ENCODE data around the gene CACNA1C.
A peak's percentile ranks its signal among the peaks of the same experiment; 100 is the strongest.

CACNA1C gene

DNA sequence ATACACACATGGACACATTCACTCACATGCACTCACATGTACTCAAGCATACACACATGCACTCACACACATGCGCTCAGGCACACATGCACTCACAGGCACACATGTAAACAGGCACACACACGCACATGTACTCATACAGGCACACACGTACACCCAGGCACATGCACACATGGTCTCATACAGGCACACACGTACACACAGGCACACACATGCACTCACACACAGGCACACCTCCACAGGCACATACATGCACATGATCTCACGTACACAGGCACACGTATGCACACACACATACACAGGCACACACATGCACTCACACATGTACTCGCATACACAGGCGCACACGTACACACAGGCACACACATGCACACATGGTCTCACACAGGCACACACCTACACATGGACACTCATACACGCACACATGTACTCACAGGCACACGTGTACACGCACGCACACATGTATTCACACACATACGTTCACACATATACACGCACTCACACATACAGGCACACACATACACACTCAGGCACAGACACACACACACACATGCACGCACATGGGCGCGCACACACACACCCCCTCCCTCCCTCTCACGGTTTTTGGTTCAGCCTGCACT lies 138.9 kb downstream of the CACNA1C start:
- no peak overlapping the region for H3K4me3 ChIP-seq (ENCODE audit: low read depth, low read length)
- in situ Hi-C loops (cut with HindIII; ENCODE audit: low pct_ligation_motif_present, low sequenced_read_pairs) = no loop called here
- TF ChIP-seq, protein P1, sequence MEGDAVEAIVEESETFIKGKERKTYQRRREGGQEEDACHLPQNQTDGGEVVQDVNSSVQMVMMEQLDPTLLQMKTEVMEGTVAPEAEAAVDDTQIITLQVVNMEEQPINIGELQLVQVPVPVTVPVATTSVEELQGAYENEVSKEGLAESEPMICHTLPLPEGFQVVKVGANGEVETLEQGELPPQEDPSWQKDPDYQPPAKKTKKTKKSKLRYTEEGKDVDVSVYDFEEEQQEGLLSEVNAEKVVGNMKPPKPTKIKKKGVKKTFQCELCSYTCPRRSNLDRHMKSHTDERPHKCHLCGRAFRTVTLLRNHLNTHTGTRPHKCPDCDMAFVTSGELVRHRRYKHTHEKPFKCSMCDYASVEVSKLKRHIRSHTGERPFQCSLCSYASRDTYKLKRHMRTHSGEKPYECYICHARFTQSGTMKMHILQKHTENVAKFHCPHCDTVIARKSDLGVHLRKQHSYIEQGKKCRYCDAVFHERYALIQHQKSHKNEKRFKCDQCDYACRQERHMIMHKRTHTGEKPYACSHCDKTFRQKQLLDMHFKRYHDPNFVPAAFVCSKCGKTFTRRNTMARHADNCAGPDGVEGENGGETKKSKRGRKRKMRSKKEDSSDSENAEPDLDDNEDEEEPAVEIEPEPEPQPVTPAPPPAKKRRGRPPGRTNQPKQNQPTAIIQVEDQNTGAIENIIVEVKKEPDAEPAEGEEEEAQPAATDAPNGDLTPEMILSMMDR (IDR thresholded peaks at IDR 0.05; ENCODE audit: low read depth, low read length, missing control alignments) = no peak
- DNase-seq = no peak
- H3K27ac ChIP-seq = no peak overlapping the region
- no peaks in the 10 kb centered on the region for H3K36me3 ChIP-seq (replicated peaks)
- no peaks in the 10 kb centered on the region for H3K27me3 ChIP-seq (replicated peaks)

DNA sequence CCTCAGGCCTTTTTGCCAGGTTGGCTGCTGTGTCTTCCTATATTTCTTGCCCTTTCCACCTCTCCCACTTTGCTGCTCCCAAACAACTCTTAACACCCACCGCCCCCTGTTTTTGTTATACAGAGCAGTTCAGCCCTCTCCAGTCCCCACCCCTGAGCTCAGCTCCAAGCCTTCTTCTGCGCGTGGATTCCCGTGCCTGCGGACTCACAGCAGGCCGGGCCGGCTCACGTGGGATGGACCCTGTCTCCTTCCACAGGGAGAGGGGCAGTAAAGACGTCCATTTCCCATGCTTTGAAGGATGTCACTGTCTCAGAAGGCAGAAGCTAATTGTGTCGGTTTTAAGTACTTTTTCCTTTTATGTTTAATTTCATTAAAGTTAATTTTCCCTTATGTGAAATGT lies 139.4 kb downstream of the CACNA1C start:
- H3K36me3 ChIP-seq (replicated peaks) = no peaks in the 10 kb centered on the region
- TF ChIP-seq, protein P1 (IDR thresholded peaks at IDR 0.05; ENCODE audit: low read depth, low read length, missing control alignments) = no peak
- no peak overlapping the region for H3K27ac ChIP-seq
- in situ Hi-C loops (cut with HindIII; ENCODE audit: low pct_ligation_motif_present, low sequenced_read_pairs) = no loop called here
- H3K4me3 ChIP-seq (ENCODE audit: low read depth, low read length) = no peak overlapping the region
- no peak for DNase-seq
- no peaks in the 10 kb centered on the region for H3K27me3 ChIP-seq (replicated peaks)

DNA sequence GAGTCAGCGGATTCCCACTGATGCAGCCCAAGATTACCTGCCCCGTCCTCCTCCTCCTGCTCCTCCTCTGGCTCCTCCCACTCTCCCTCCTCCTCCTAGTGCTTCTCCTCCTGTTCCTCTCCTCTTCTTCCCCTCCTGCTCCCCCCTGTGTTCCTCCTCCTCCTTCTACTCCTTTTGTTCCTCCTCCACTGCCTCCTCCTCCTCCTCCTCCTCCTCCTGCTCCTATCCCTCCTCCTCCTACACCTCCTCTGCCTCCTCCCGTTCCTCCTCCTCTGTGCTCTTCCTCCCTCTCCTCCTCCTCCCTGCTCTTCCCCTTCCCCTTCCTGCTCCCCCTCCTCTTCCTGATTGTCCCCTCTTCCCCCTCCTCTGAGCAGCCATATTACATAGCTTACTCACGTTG lies 141.3 kb downstream of the CACNA1C start:
- no peaks in the 10 kb centered on the region for H3K27me3 ChIP-seq (replicated peaks)
- no peaks in the 10 kb centered on the region for H3K36me3 ChIP-seq (replicated peaks)
- TF ChIP-seq, protein P1 (IDR thresholded peaks at IDR 0.05; ENCODE audit: low read depth, low read length, missing control alignments) = no peak
- H3K4me3 ChIP-seq (ENCODE audit: low read depth, low read length) = no peak overlapping the region
- H3K27ac ChIP-seq = no peak overlapping the region
- DNase-seq = no peak
- in situ Hi-C loops (cut with HindIII; ENCODE audit: low pct_ligation_motif_present, low sequenced_read_pairs) = no loop called here

DNA sequence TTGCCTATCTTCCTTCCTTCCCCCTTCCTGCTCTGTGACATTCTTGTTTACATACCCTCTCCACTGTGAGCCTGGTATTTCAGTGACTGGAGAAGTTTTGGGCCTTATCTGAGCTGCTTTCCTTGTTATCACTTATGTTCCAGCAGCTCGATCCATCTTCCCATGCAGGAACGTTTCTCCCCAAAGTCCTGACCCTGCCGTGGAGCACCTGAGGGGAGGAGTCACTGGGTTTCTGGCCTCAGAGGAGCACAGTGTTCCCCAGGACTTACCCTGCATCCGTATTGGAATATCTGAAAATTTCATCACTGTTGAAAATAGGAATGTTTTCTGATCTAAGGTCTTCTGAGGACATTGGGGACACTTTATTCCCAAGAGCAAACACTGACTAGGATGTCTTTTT lies 141.8 kb downstream of the CACNA1C start:
- no peak overlapping the region for H3K27ac ChIP-seq
- no peak overlapping the region for H3K4me3 ChIP-seq (ENCODE audit: low read depth, low read length)
- in situ Hi-C loops (cut with HindIII; ENCODE audit: low pct_ligation_motif_present, low sequenced_read_pairs) = no loop called here
- TF ChIP-seq, protein P1 (IDR thresholded peaks at IDR 0.05; ENCODE audit: low read depth, low read length, missing control alignments) = no peak
- no peaks in the 10 kb centered on the region for H3K27me3 ChIP-seq (replicated peaks)
- H3K36me3 ChIP-seq (replicated peaks) = no peaks in the 10 kb centered on the region
- no peak for DNase-seq

DNA sequence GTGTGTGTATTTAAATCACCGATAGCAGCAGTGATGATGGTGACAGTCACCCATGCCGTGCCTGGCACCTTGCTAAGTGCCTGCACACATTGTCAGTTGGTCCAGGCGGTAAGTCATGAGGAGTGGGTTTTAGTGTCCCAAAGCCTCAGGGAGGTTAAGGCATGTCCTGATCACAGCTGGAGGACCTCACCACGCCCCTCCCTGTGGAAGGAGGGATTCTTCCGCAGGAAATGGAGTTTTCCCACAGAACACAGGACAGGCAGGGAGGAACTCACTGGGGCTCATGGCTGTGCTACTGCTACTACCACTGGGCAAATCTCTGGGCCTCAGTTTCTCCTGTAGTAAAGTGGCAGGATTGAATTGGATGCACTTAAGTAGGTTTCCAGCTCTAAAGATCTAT lies 142.3 kb downstream of the CACNA1C start:
- TF ChIP-seq, protein P1 (IDR thresholded peaks at IDR 0.05; ENCODE audit: low read depth, low read length, missing control alignments) = no peak
- no peaks in the 10 kb centered on the region for H3K27me3 ChIP-seq (replicated peaks)

DNA sequence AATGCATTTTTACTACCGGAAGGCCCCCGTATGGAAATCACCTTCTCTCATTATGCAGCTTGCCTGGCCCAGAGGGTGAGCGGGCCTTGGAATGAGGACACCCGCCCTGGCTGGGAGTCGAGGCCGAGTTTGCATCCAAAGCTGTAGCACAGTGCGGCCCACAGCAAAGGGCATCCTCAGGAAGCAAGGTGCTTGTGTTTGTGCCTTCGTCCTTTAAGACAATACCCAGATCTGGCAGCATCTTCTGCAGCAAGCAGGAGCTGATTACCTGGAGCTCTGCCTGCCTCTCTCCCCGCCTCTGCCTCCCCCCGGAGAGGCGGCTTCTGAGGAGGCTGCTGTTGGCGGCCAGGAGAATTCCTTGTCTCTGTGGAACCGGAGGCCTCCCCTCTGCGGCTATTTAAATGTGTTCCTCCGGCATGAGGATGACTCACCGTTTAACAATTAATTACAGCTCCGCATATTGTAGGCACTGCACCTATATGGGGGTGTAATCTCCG lies 145.3 kb downstream of the CACNA1C start:
- TF ChIP-seq, protein P1 (IDR thresholded peaks at IDR 0.05; ENCODE audit: low read depth, low read length, missing control alignments) = no peak
- H3K36me3 ChIP-seq (replicated peaks) = no peaks in the 10 kb centered on the region
- peak; percentile 39 for DNase-seq
- H3K27me3 ChIP-seq (replicated peaks) = no peaks in the 10 kb centered on the region
- in situ Hi-C loops (cut with HindIII; ENCODE audit: low pct_ligation_motif_present, low sequenced_read_pairs) = no loop called here
- H3K4me3 ChIP-seq (ENCODE audit: low read depth, low read length) = no peak overlapping the region
- H3K27ac ChIP-seq = no peak overlapping the region

More for the DNA sequence above, 142.3 kb downstream of the CACNA1C start:
- DNase-seq = no peak
- Histone ChIP-seq H3K27ac (no peak overlapping the region), H3K36me3 (replicated peaks) (no peaks in the 10 kb centered on the region), H3K4me3 (ENCODE audit: low read depth, low read length) (no peak overlapping the region)
- in situ Hi-C loops (cut with HindIII; ENCODE audit: low pct_ligation_motif_present, low sequenced_read_pairs) = no loop called here

Data from brain microvascular endothelial cell (primary cell).